Measurements from ENCODE around the gene DAZAP1.
A peak's percentile ranks its signal among the peaks of the same experiment; 100 is the strongest.

Gene DAZAP1

DNA sequence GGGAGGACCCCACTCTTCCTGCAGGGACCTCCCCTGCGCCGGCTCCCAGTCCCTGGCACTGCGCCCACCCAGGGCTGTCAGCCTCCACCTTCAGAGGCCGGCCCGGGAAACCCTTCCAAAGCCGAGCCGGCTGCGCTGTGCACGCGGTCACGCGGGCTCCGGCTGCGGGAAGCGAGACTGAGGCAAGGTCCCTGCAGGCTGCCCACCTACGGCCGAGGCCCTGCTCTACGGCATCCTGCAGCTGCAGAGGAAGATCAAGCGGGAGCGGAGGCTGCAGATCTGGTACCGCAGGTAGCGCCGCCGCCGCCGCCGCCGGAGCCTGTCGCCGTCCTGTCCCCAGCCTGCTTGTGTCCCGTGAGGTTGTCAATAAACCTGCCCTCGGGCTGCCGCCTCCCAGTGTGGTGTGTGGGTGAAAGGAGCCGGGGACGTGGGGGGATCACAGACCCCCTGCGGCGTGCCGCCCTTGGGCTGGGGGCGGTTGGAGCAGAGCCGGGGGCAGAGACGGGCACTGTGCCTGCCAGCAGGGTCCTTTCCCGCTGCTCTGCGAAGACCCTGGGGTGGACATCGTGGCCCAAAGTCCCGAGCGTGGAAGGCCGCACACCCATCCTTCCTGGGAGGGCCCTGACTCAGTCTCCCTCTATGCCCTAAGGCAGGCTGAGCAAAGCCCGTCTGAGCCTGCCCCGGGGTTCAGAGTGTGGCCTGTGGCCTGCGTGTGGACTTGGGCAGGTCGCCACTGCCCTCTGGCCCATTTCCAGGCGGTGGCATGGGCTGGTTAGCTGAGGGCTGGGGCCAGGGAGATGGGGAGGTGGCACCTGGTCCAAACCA is 12.0 kb upstream of the DAZAP1 start:
- peak overlapping the region; percentile 39 for H3K4me3 ChIP-seq (ENCODE audit: low read depth, low read length)
- TF ChIP-seq, protein P1, sequence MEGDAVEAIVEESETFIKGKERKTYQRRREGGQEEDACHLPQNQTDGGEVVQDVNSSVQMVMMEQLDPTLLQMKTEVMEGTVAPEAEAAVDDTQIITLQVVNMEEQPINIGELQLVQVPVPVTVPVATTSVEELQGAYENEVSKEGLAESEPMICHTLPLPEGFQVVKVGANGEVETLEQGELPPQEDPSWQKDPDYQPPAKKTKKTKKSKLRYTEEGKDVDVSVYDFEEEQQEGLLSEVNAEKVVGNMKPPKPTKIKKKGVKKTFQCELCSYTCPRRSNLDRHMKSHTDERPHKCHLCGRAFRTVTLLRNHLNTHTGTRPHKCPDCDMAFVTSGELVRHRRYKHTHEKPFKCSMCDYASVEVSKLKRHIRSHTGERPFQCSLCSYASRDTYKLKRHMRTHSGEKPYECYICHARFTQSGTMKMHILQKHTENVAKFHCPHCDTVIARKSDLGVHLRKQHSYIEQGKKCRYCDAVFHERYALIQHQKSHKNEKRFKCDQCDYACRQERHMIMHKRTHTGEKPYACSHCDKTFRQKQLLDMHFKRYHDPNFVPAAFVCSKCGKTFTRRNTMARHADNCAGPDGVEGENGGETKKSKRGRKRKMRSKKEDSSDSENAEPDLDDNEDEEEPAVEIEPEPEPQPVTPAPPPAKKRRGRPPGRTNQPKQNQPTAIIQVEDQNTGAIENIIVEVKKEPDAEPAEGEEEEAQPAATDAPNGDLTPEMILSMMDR (IDR thresholded peaks at IDR 0.05; ENCODE audit: control insufficient read depth, extremely low read depth, insufficient read depth) = no peak
- no peak for DNase-seq (ENCODE audit: low read depth)

DNA sequence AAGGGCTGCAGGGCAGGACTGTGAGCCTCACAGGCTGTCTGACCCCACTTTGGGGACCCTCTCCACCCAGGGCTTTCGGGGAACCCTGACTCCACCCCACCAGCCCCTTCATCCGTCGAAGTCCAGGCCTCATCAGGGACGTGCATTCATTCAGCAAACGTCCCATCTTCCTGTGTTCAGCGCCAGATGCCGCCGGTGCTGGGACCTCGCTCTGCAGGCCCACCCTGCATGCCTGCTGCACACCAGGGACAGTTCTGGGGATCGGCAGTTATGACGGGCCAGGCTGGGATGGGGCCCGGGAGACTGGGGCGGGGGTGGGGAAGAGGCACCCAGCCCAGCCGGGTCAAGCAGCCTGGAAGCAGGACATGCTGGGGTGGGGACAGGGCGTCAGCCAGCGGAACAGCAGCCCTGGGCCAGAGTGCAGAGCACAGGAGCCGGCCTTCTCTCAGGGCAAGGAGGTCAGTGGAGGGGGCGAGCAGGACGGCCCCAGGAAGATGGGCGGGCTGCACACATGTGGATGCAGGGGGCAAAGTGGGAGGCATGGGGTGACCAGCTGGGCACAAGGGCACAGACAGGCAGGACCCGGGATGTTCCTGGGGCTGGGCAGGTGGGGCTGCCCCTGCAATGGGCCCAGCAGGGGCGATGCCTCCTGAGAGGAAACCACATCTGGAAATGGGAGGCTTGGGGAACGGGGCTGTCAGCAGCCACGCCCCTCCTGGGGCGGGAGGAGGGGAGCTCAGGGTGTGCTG is 11.2 kb upstream of the DAZAP1 start:
- H3K4me3 ChIP-seq (ENCODE audit: low read depth, low read length) = no peak overlapping the region
- no peak for DNase-seq (ENCODE audit: low read depth)
- TF ChIP-seq, protein P1 (IDR thresholded peaks at IDR 0.05; ENCODE audit: control insufficient read depth, extremely low read depth, insufficient read depth) = no peak

DNA sequence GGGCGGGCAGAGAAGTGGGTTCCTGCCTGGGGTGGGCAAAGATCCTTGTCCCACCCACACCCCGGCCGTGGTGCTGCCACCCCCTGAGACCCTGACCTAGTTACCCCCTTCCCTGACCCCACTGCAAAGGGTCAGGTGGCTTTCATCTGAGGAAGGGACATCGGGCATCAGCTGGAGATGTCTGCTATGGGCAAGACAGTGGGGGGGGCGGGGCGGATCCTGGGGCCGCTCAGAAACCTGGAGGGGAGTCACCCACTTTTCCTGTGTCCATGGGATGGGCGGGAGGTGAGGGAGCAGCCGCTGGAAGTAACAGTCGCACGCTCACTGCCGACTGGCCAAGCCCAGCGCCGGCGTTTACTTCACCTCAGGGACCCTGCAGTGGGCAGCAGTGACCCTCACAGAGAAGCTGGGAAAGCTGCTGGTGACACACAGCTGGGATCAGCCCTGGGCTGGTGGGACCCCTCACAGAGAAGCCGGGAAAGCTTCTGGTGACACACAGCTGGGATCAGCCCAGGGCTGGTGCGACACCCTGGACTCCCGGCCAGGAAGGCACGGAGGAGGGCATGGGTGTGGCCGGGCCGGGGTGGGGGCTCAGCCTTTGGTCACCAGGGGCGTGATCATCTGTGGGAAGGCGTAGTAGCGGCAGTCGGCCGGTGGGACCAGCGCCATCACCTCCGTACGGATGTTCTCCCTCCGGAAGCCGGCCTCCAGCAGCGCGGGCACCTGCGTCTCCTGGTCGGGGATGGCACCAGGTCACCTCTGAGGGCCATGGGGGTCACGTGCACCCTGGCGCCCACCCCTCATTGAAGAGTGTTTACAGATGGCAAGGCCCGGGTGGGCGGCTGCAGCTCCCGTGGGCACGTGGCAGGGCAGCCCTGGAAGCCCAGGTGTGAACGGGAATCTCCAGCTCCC is 10.4 kb upstream of the DAZAP1 start:
- TF ChIP-seq, protein P1 (IDR thresholded peaks at IDR 0.05; ENCODE audit: control insufficient read depth, extremely low read depth, insufficient read depth) = no peak
- no peak for DNase-seq (ENCODE audit: low read depth)
- H3K4me3 ChIP-seq (ENCODE audit: low read depth, low read length) = no peak overlapping the region

DNA sequence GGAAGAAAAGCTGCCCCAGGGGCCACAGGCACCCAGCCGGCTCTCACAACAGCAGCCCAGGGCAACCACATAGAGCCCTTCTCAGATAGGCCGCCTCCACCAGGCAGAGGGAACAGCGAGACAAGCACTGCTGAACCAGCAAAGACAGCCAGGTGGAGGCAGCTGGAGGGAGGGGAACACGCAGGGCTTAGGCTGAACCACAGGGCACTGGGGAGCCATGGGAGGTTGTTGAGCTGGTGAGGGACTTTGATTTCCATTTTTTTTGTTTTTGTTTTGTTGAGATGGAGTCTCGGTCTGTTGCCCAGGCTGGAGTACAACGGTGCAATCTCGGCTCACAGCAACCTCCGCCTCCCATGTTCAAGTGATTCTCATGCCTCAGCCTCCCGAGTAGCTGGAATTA is 9.5 kb upstream of the DAZAP1 start:
- H3K4me3 ChIP-seq (ENCODE audit: low read depth, low read length) = no peak overlapping the region
- TF ChIP-seq, protein P1 (IDR thresholded peaks at IDR 0.05; ENCODE audit: control insufficient read depth, extremely low read depth, insufficient read depth) = no peak
- DNase-seq (ENCODE audit: low read depth) = no peak

DNA sequence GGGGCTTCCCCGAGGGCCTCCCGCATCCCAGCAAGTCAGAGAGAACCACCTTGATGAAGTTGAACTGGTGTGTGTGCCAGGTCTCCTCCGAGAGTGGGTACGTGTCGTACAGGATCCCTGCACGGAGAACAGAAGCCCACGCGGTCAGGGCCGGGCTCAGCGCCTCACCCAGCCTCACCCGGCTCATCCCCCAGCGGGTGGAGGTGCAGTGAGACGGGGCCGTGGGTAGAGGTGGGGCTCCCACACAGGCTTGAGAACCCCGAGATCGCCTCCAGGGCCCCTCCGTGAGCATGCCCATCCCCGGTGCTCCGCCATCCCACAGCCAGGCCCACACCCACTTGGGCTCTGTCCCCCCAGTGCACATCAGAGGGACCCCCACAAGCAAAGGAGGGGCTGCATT is 8.3 kb upstream of the DAZAP1 start:
- DNase-seq (ENCODE audit: low read depth) = no peak
- TF ChIP-seq, protein P1 (IDR thresholded peaks at IDR 0.05; ENCODE audit: control insufficient read depth, extremely low read depth, insufficient read depth) = no peak
- no peak overlapping the region for H3K4me3 ChIP-seq (ENCODE audit: low read depth, low read length)

DNA sequence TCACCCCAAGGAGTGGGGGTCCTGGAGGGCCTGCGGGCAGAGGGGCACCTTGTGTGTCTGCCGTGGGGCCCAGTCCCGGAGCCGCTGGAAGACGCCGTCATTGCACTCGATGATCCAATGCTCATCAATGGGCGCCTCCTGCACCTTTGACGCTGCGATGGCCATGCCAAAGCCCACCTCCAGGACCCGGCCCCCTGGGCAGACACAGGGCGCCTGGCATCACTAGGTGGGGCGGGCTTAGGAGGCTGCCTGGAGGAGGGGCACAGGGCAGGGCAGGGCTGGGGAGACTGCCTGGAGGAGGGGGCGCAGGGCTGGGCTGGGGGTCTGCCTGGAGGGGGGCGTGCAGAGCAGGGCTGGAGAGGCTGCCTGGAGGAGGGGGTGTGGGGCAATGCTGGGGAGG is 7.6 kb upstream of the DAZAP1 start:
- no peak for DNase-seq (ENCODE audit: low read depth)
- H3K4me3 ChIP-seq (ENCODE audit: low read depth, low read length) = peak overlapping the region; percentile 92
- TF ChIP-seq, protein P1 (IDR thresholded peaks at IDR 0.05; ENCODE audit: control insufficient read depth, extremely low read depth, insufficient read depth) = no peak

Measured in LNCaP clone FGC (cell line).